Islet of Langerhans (tissue), 1 donor: ENCODE measurements around the gene MRPL19.

Experiments
- FAIRE-seq: peaks from one replicate; lab custom pipeline; 2011; peaks lifted over from hg19 to GRCh38; lab: Jason Lieb, UNC

The MRPL19 gene

DNA sequence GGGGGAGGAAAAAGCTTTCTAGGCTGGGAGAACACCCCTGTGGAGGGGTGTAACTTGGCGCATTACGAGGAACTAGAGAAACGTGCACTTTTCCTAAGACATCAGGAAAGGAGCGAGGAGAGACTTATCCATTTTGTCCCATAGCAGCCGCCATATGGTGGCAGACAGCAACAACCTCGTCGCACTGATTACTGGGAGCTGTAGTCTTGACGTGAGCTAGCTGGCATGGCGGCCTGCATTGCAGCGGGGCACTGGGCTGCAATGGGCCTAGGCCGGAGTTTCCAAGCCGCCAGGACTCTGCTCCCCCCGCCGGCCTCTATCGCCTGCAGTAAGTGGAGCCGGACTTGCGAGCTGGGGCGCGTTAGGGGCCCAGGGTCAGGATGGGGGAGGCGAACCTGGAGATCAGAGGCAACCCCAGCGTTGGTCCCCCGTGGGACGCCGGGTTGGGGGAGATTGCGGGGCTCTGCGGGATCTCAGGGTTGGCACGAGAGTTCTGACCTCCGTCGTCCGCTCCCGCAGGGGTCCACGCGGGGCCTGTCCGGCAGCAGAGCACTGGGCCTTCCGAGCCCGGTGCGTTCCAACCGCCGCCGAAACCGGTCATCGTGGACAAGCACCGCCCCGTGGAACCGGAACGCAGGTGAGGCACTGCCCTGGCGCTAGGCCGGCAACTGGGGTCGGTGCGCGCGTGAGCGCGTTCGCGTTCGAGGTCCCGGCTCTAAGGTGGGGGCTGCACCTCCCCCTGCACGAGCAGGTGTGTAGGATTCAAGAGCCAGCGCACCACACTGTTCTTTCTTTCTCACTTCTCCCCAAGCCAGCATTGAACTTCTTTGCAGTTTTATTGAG is at the start of gene MRPL19:
MRPL19 (plus strand) TSS at position 201 of the 843 bp plus-strand sequence; CDS start at position 226, 25 bp downstream.
- FAIRE-seq: no peak

- no peak for FAIRE-seq
Observed at GRCh38 chr2:75596784-75597183, 49.8 kb upstream of the MRPL19 start.

- no peak for FAIRE-seq
Observed at GRCh38 chr2:75597949-75598348, 48.6 kb upstream of the MRPL19 start.

DNA sequence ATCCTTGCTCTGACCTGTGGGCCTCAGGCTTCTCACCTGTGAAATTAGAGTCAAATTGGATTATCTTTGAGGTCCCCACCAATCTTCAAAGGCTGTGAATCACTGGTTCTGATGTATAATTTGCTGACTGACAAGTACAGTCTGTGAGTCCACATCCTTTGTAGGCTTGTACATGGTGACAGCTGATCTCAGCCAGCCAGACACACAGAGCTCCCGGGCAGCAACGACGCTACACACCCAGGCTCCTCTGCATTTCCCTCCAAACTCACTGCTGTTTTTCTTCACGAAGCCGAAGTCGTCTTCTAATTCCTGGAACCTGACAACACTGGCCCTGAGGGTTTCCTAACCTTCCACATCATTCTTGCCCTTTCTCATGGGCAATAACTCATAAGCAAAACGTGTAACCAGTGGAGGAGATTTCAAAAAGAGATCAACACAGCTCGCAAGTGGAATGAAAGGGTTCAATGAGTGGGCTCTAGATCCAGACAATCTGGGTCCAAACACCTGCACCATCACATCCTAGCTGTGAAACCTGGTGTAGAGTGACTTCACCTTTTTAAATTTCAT is 47.9 kb upstream of the MRPL19 start:
- no peak for FAIRE-seq

DNA sequence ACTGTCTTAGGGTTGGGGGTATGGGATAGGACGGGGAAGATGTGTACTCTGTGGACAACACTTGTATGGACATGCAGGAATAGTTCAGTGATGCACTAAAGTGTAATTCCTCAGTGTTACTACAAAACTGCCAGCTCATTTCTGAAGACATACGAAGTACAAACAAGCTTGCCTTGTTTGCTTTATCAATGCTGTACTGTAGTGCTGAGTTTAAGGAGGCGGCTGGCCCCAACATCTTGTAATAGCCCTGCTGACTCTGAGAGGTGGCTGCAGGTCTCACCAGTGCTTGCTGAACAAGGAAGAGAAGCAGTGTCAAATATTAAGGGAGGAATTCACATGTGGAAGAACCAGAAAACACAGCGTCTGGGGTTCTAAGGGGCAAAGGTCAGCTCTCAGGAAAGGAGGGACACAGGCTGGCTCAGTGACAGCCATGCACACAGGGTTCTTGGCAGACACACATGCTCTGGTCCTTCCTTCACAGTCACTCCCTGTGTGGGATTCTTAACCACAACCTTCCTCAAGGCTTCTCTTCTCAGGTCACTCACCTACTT is 46.0 kb upstream of the MRPL19 start:
- no peak for FAIRE-seq

DNA sequence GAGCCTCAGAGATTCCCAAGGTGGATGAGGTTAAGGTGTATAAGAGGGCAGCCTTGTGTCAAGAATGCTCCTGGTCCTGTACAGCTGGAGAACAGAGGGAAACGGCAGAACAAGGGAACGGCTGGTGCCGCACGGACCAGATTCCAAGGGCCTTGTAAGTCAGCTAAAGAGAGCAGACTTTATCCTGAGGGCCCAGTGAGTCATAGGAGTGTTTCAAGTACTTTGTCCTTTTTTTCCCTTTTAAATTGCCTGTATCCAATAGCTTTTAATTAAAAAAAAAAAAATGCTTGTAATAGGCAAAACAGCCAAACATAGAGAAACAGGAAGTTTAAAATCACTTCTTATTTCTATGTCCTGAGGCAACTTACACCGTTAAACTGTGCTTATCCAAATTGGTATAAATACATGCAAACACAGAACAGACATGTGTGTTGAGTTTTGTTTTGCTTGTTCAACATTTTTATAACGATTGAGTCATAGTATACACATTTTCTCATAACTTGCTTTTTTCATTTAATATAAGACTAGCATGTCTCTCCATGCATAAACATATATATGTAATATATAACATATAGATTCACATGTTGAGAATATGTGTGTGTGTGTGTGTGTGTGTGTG is 43.8 kb upstream of the MRPL19 start:
- no peak for FAIRE-seq

GRCh38 chr2:75603477-75603876 is 43.1 kb upstream of the MRPL19 start:
- FAIRE-seq: no peak

GRCh38 chr2:75604484-75604883 is 42.1 kb upstream of the MRPL19 start:
- no peak for FAIRE-seq

DNA sequence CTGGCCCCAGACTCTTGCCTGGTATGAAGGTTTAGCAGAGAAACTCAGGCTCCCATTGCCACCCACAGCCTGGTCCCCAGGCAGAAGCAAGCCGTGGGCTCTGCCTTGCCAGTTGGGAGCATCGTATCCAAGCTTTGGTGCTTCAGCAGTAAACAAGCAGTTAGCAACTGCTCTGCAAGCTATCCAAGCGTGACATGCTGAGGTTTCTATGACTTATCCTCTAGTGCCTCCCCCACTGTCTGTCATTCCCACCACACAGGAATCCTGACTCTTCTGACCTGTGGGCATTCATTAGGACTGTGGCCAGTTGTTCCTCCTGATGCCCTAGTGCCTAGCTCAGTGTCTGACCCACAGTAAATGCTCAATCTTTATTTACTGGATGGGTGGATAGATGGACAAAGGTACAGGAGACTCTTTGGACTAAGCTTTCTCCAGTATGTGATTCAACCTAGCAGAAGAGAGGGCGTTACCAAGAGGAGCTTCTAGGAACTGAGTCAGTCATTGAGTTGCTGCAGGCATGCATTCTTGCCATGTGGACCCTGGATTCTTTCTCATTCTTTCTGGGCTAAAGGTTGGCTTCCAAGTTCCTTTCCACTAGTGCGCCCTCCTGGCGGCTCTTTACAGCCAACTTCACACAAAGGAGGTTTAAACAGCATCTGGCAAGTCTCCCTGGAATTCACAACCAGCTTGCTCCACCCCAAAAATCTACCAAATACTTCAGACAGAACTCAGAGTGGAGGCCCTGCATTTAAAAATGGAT is 40.6 kb upstream of the MRPL19 start:
- FAIRE-seq: no peak

DNA sequence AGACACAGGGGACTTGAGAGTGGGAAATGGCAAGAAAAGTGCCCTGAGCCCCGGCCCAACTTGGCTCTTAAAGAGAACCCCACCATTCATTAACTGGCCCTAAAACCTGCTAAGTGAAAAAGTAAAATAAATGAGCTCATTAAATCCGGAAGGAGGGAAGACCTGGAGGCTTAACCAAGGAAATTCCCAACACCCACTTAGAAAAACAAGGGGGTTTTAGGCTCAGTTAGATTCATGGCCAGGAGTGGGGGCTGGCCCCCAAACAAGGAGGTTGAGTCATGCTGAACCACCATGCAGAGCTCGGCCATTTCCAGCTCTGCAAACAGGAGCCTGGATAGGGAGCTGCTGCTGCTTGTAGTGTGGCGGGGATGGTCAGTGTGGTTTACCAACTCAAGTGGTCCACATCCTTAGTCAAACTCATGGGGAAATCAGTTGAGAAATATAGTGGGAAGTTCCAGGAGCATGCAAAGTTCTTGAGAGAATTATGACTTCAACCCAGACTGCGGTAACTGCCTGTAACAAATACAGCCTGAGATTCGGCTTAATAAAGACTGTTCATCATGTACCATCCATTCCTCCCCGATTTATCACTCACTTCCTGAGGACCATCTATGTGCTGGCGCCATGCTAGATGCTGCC is 39.7 kb upstream of the MRPL19 start:
- no peak for FAIRE-seq

DNA sequence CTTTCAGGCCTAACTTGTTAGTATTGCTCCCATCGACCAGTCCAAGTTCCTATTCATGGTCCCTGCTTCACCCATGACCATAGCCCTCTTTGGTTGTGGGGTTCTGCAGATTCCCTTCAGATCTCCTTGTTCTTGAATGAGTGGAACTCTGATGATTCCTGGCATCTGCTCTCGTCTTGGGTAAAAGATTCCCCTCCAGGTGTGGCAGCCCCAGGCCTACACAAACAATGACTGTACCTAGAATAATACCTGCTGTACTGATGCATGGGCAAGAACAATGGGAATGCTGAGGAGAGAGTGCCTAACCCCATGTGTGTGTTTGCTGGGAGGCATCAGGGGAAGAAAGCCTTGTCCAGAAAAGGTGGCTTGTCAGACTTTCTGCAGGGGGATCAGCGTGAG is 39.2 kb upstream of the MRPL19 start:
- FAIRE-seq: no peak

DNA sequence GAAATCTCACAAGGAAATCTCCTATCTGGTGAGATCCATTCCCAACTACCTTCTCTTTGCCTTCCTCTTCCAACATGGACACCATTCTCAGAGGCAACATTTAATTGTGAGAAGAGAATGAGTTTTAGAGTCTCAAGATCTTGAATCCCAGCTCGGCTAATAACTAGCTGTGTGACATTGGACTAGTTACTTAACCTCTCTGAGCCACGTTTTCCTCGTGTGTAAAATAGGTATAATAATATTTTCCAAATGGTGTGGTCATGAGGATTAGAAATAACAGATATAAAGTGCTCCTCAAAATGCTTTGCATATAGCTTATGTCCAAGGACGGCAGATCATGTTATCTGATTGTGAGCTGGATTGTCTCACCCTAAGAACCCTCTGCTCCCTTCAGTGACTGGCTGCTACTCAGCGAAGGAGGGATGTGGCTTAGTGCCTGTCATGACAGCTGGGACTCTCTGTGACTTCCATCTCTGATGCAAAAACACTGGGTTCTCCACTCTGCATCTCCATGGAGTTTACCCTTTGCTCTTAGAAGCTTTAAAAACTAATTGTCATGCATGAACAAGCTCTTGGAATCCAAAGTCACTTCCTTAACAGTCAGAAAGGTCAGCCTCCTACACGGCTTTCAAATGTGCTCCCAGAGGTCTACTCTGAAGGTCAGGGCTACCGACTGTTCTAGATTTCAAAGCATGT is 38.4 kb upstream of the MRPL19 start:
- no peak for FAIRE-seq

GRCh38 chr2:75608684-75609333 is 37.8 kb upstream of the MRPL19 start:
- FAIRE-seq: no peak

- no peak for FAIRE-seq
Observed at GRCh38 chr2:75609334-75609689, 37.3 kb upstream of the MRPL19 start.

DNA sequence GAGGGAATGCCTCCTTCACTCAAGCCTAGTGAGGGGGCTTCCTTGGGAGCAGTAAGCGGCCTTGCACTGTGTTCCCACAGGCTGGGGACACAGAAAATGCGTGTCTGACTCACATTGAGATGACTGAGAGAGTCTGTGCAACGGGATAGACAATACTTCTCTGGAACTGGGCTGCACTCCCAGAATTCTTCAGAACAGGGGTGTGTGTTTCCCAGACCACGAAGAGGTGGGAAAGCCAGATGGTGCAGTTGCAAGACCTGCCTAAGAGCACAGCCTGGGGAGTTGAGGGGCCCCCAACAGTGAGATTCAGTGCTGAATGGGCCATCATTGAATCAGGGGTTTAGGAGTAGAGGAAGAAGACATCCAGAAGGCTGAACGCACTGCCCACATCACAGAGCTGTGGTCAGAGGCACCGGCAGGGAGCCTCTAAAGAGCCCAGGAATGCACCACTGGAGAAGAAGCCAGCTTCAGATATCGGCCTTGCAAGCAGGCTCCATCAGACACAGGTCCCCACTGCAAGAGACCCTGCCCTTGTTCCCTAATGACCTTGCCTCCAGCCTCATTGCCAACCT is 36.6 kb upstream of the MRPL19 start:
- FAIRE-seq: no peak

- FAIRE-seq: no peak
Observed at GRCh38 chr2:75610671-75611070, 35.9 kb upstream of the MRPL19 start.

DNA sequence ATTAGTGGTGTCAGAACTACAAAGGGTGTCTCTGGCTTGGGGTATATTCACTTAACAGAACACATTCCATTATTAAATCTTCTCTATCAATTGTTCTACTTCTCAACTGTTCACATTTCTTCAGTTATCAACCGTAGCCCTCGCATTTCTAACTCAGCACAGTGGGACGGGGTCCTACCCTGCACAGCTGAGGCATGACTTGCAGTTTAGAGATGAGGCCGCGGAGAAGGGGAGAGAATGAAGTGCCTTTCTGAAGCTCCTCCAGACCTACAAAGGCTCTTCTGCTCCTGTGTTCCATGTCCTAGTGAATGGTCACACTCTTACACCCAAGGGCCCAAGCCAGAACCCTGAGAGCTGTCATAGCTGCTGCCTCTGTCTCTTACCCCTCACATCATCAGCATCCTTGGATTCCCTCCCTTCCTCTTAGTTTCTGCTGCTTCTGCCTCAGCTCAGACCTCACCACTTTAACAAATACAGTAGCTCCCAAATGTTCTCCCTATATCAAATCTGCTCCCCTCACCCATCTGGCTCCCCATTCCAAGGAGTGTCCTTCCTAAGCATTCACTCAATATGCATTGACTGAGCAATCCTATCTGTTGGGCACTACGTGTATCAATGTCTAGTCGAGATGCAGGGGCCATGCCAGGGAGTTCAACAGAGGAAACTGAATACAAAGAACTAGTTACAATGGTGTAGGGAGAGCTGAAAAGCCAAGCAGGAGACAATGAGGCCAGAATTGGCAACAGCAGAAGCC is 34.3 kb upstream of the MRPL19 start:
- no peak for FAIRE-seq

DNA sequence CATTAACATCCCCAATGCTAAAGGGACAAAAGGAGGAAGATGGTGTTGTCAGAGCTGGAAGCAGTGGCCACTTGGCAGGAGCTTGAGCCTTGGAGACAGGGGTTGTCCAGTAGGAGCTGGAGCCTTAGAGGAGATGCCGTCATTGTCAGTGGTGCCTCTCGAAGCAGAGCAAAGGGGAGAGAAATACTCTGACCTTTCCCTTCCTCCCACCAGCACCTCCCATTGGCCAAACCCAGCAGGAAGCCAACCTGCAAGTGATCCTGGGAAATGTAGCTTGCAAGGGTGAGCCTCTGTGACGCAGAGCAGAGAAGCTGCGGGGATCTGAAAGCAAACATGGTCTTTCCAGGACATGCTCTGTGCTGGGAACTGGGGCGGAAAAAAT is 33.7 kb upstream of the MRPL19 start:
- no peak for FAIRE-seq

- no peak for FAIRE-seq
Observed at GRCh38 chr2:75614162-75614651, 32.4 kb upstream of the MRPL19 start.

- FAIRE-seq: no peak
Observed at GRCh38 chr2:75616406-75616805, 30.2 kb upstream of the MRPL19 start.
